GM23248 (cell line): Measurements from ENCODE around the gene CFTR. TPM values are rescaled to one million over a fixed set of nuclear protein-coding genes. Genes with fewer than 3 reads are reported as not detected.

Experiments
- DNase-seq: peaks from one replicate; pipeline ENCODE4 v3.0.0-alpha.2; 2015
- H2AFZ ChIP-seq: fragments of 200-600 bp; sonication (generic); 2 replicates; pipeline ENCODE4 v1.6.1; 2016; ENCODE audit warnings: antibody characterized with exemption
- H3F3A ChIP-seq: fragments of 200-600 bp; sonication (generic); 2 replicates; pipeline ENCODE4 v1.6.1; 2016; ENCODE audit warnings: mild to moderate bottlenecking, antibody characterized with exemption, mixed run types; ENCODE audit not compliant: insufficient read depth
- H3K27ac ChIP-seq: fragments of 200-600 bp; sonication (generic); 2 replicates; pipeline ENCODE4 v1.5.1; 2016; ENCODE audit warnings: mild to moderate bottlenecking
- H3K27me3 ChIP-seq: fragments of 200-600 bp; sonication (generic); replicated peaks from 2 replicates; pipeline ENCODE4 v1.6.1; 2016; ENCODE audit warnings: mild to moderate bottlenecking; ENCODE audit not compliant: insufficient read depth
- H3K36me3 ChIP-seq: fragments of 200-600 bp; sonication (generic); 2 replicates; pipeline ENCODE4 v1.6.1; 2016; ENCODE audit warnings: low read depth, mild to moderate bottlenecking
- H3K4me1 ChIP-seq: fragments of 200-600 bp; sonication (generic); 2 replicates; pipeline ENCODE4 v1.6.1; 2016; ENCODE audit warnings: mild to moderate bottlenecking; ENCODE audit not compliant: insufficient read depth
- H3K4me2 ChIP-seq: fragments of 200-600 bp; sonication (generic); one replicate; pipeline ENCODE4 v1.6.1; 2016; ENCODE audit warnings: mild to moderate bottlenecking; ENCODE audit not compliant: unreplicated experiment
- H3K4me3 ChIP-seq: fragments of 200-600 bp; sonication (generic); 2 replicates; pipeline ENCODE4 v1.5.1; 2016; ENCODE audit warnings: mild to moderate bottlenecking
- H3K79me2 ChIP-seq: fragments of 200-600 bp; sonication (generic); 2 replicates; pipeline ENCODE4 v1.6.1; 2016; ENCODE audit warnings: mild to moderate bottlenecking; ENCODE audit not compliant: insufficient read depth
- H3K9ac ChIP-seq: fragments of 200-600 bp; sonication (generic); 2 replicates; pipeline ENCODE4 v1.6.1; 2016; ENCODE audit warnings: mild to moderate bottlenecking
- H3K9me2 ChIP-seq: fragments of 200-600 bp; sonication (generic); 2 replicates; pipeline ENCODE4 v1.6.1; 2016; ENCODE audit warnings: mixed run types, mild to moderate bottlenecking, moderate library complexity; ENCODE audit not compliant: insufficient read depth
- H3K9me3 ChIP-seq: fragments of 200-600 bp; sonication (generic); one replicate; pipeline ENCODE4 v1.6.1; 2017; ENCODE audit warnings: low read depth
- H4K20me1 ChIP-seq: fragments of 200-600 bp; sonication (generic); 2 replicates; pipeline ENCODE4 v1.6.0; 2016; ENCODE audit not compliant: insufficient read depth
- EZH2 ChIP-seq: fragments of 200-600 bp; sonication (generic); IDR thresholded peaks from 2 replicates; pipeline ENCODE4 v1.6.1; 2018; ENCODE audit warnings: antibody characterized with exemption, mild to moderate bottlenecking; ENCODE audit not compliant: insufficient read depth, poor library complexity, severe bottlenecking
- EZH2phosphoT487 ChIP-seq: fragments of 200-600 bp; sonication (generic); IDR thresholded peaks from 2 replicates; pipeline ENCODE4 v1.6.1; 2018; ENCODE audit warnings: antibody characterized with exemption, moderate library complexity, mild to moderate bottlenecking, low read depth; ENCODE audit not compliant: insufficient read depth
- WGBS, 2 experiments: methylation state at CpG; one replicate each; pipeline ENCODE4 v1.1.6; 2015 to 2017; ENCODE audit warnings: low lambda C conversion rate in 2 of 2, low coverage in 1 of 2; ENCODE audit errors: missing lambda C conversion rate in 2 of 2; 5-methylcytosine and 5-hydroxymethylcytosine counted together
- in situ Hi-C: fragments of 300-500 bp; cut with MboI; formaldehyde crosslinking; loops from 2 replicates; pipeline ENCODE4 v1.15.0; 2020
- polyA plus RNA-seq: library from polyadenylated mRNA; unstranded; fragments of >200 nt; fragmentation: Nextera tagmentation; extraction: Ambion mirVana; gene quantifications from 2 replicates; pipeline ENCODE4 v1.2.1, GENCODE V29; 2016
- total RNA-seq: library from RNA; depleted of rRNA; stranded (reverse); fragments of >200 nt; shearing (Covaris generic); gene quantifications from 2 replicates; pipeline ENCODE4 v1.2.3, GENCODE V29; 2014

CFTR gene
- total and polyA plus RNA-seq, 2 experiments from 2014 or later = not detected

GRCh38 chr7:117478836-117479224 is 995 bp upstream of the CFTR start:
- no peaks in the 10 kb centered on the region for H3K79me2 ChIP-seq
- no peak overlapping the region for H3K27ac ChIP-seq
- H3K27me3 ChIP-seq = peaks cover 50% of the 10 kb centered on the region
- no peak overlapping the region for H3K9ac ChIP-seq
- H3K4me2 ChIP-seq = no peak overlapping the region
- no peaks in the 10 kb centered on the region for H3K9me2 ChIP-seq
- H2AFZ ChIP-seq = 0 out of 2 replicates have a peak overlapping the region, but pooled peaks have one; percentile 26
- H3K4me3 ChIP-seq = no peak overlapping the region
- H3K4me1 ChIP-seq = no peaks in the 10 kb centered on the region; the same call in 1 of the 2 replicates
- no peaks in the 10 kb centered on the region for H4K20me1 ChIP-seq
- TF ChIP-seq EZH2 = no peak
- TF ChIP-seq EZH2phosphoT487 = no peak
- no peaks in the 10 kb centered on the region for H3F3A ChIP-seq
- in situ Hi-C loops = no loop called here
- H3K9me3 ChIP-seq = no peaks in the 10 kb centered on the region
- DNase-seq = no peak
- no peaks in the 10 kb centered on the region for H3K36me3 ChIP-seq
- 8 to 11% methylated on average over 11 of the region's 11 CpGs for WGBS, 2 experiments

DNA sequence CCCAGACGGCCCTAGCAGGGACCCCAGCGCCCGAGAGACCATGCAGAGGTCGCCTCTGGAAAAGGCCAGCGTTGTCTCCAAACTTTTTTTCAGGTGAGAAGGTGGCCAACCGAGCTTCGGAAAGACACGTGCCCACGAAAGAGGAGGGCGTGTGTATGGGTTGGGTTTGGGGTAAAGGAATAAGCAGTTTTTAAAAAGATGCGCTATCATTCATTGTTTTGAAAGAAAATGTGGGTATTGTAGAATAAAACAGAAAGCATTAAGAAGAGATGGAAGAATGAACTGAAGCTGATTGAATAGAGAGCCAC is 184 bp downstream of the CFTR start:
- no peaks in the 10 kb centered on the region; the same call in 1 of the 2 replicates for H3K4me1 ChIP-seq
- no peak for TF ChIP-seq EZH2phosphoT487
- no peak for TF ChIP-seq EZH2
- no peaks in the 10 kb centered on the region for H3K9me3 ChIP-seq
- H3F3A ChIP-seq = no peaks in the 10 kb centered on the region
- H3K27me3 ChIP-seq = peaks cover 44% of the 10 kb centered on the region
- no peak overlapping the region for H3K27ac ChIP-seq
- H2AFZ ChIP-seq = no peak overlapping the region
- in situ Hi-C loops = no loop called here
- H3K9ac ChIP-seq = no peak overlapping the region
- no peaks in the 10 kb centered on the region for H4K20me1 ChIP-seq
- no peak overlapping the region for H3K4me2 ChIP-seq
- no peak for DNase-seq
- H3K79me2 ChIP-seq = no peaks in the 10 kb centered on the region
- H3K4me3 ChIP-seq = no peak overlapping the region
- H3K9me2 ChIP-seq = no peaks in the 10 kb centered on the region
- H3K36me3 ChIP-seq = no peaks in the 10 kb centered on the region
- WGBS, 2 experiments = 5% methylated on average over 11 of the region's 11 CpGs

DNA sequence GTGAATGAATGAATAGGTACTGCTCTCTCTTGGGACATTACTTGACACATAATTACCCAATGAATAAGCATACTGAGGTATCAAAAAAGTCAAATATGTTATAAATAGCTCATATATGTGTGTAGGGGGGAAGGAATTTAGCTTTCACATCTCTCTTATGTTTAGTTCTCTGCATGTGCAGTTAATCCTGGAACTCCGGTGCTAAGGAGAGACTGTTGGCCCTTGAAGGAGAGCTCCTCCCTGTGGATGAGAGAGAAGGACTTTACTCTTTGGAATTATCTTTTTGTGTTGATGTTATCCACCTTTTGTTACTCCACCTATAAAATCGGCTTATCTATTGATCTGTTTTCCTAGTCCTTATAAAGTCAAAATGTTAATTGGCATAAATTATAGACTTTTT is 1.2 kb downstream of the CFTR start:
- no peak for TF ChIP-seq EZH2
- TF ChIP-seq EZH2phosphoT487 = no peak
- DNase-seq = no peak
- WGBS, 2 experiments = 2 to 6% methylated on average over 2 of the region's 2 CpGs
- no peak overlapping the region for H2AFZ ChIP-seq
- no peaks in the 10 kb centered on the region for H4K20me1 ChIP-seq
- H3K27me3 ChIP-seq = peaks cover 49% of the 10 kb centered on the region
- no peaks in the 10 kb centered on the region; the same call in 1 of the 2 replicates for H3K4me1 ChIP-seq
- H3K36me3 ChIP-seq = no peaks in the 10 kb centered on the region
- H3K9me3 ChIP-seq = no peaks in the 10 kb centered on the region
- H3K4me2 ChIP-seq = no peak overlapping the region
- in situ Hi-C loops = no loop called here
- H3K9ac ChIP-seq = no peak overlapping the region
- no peak overlapping the region for H3K4me3 ChIP-seq
- H3K27ac ChIP-seq = no peak overlapping the region
- no peaks in the 10 kb centered on the region for H3K9me2 ChIP-seq
- H3K79me2 ChIP-seq = no peaks in the 10 kb centered on the region
- H3F3A ChIP-seq = no peaks in the 10 kb centered on the region

- no peaks in the 10 kb centered on the region for H3K36me3 ChIP-seq
- 16 to 19% methylated on average over 2 of the region's 2 CpGs for WGBS, 2 experiments
- in situ Hi-C loops = no loop called here
- no peaks in the 10 kb centered on the region for H3K9me3 ChIP-seq
- H3K4me1 ChIP-seq = no peaks in the 10 kb centered on the region
- H3K27me3 ChIP-seq = peaks cover 18% of the 10 kb centered on the region
- H2AFZ ChIP-seq = no peak overlapping the region
- H3K9me2 ChIP-seq = no peaks in the 10 kb centered on the region
- no peak for DNase-seq
- H3F3A ChIP-seq = no peaks in the 10 kb centered on the region
- H3K4me2 ChIP-seq = no peak overlapping the region
- H3K27ac ChIP-seq = no peak overlapping the region
- H4K20me1 ChIP-seq = no peaks in the 10 kb centered on the region
- H3K79me2 ChIP-seq = no peaks in the 10 kb centered on the region
- no peak overlapping the region for H3K9ac ChIP-seq
- H3K4me3 ChIP-seq = no peak overlapping the region
- TF ChIP-seq EZH2phosphoT487 (no peak), EZH2 (no peak)
Measured at GRCh38 chr7:117485118-117485620, 5.3 kb downstream of the CFTR start.

DNA sequence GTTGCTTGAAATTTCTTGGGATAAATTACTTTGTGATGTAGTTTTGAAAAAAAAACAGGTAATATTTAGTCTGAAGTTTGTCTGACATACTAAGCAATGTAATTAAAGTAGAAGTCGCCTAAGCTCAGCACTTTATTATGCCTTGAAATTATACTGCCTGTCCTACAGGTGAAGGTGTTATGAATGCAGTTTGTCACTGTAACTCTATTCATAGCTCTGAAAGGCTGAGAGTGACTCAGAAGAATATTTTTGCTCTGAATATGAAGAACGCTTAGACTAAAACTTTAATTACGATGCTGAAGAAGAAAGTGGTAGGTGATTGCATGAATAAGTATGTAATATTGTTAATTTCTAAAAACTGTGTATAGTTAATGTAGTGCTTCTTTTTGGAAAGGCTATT is 9.2 kb downstream of the CFTR start:
- in situ Hi-C loops = no loop called here
- Histone ChIP-seq H3K9me3 (no peaks in the 10 kb centered on the region), H3K4me2 (no peak overlapping the region), H3F3A (no peaks in the 10 kb centered on the region), H2AFZ (no peak overlapping the region), H3K79me2 (no peaks in the 10 kb centered on the region), H3K27me3 (0 out of 2 replicates have a peak, but pooled peaks cover 5% of the 10 kb centered on the region), H3K9me2 (no peaks in the 10 kb centered on the region), H3K4me3 (no peak overlapping the region), H3K9ac (no peak overlapping the region), H4K20me1 (no peaks in the 10 kb centered on the region), H3K4me1 (no peaks in the 10 kb centered on the region), H3K36me3 (no peaks in the 10 kb centered on the region), H3K27ac (no peak overlapping the region)
- DNase-seq = no peak
- TF ChIP-seq EZH2phosphoT487 (no peak), EZH2 (no peak)
- WGBS, 2 experiments = 18 to 24% methylated on average over 3 of the region's 3 CpGs
